ENCODE results near the gene MAPK1IP1L.
"Not testable (repeated sequence)": the region's sequence is repeated elsewhere in the genome, so short reads cannot be mapped to it uniquely, and the experiment has no call there.

- TF ChIP-seq, protein P1, sequence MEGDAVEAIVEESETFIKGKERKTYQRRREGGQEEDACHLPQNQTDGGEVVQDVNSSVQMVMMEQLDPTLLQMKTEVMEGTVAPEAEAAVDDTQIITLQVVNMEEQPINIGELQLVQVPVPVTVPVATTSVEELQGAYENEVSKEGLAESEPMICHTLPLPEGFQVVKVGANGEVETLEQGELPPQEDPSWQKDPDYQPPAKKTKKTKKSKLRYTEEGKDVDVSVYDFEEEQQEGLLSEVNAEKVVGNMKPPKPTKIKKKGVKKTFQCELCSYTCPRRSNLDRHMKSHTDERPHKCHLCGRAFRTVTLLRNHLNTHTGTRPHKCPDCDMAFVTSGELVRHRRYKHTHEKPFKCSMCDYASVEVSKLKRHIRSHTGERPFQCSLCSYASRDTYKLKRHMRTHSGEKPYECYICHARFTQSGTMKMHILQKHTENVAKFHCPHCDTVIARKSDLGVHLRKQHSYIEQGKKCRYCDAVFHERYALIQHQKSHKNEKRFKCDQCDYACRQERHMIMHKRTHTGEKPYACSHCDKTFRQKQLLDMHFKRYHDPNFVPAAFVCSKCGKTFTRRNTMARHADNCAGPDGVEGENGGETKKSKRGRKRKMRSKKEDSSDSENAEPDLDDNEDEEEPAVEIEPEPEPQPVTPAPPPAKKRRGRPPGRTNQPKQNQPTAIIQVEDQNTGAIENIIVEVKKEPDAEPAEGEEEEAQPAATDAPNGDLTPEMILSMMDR (IDR thresholded peaks at IDR 0.05) = not testable (repeated sequence)
- TF ChIP-seq POLR2A (IDR thresholded peaks at IDR 0.05) = not testable (repeated sequence)
Observed at GRCh38 chr14:55064896-55065295, 13.4 kb downstream of the MAPK1IP1L start.
